H9 (cell line): ENCODE results near the gene KIF4A. TPM values are rescaled to one million over a fixed set of nuclear protein-coding genes. Genes with fewer than 3 reads are reported as not detected.

ENCODE experiments used
- DNase-seq: peaks from one replicate; pipeline ENCODE4 v3.0.0-alpha.2; 2017
- H2AFZ ChIP-seq: one replicate; pipeline ENCODE4 v1.6.1; 2013; ENCODE audit warnings: mild to moderate bottlenecking, low read length, control low read depth, moderate library complexity
- H2AK5ac ChIP-seq: 2 replicates; pipeline ENCODE4 v1.6.1; 2013; ENCODE audit warnings: low read length, control low read depth, mixed read lengths; ENCODE audit not compliant: insufficient read length
- H2BK120ac ChIP-seq: one replicate; pipeline ENCODE4 v1.6.1; 2013; ENCODE audit warnings: low read depth, mild to moderate bottlenecking, low read length, control low read depth, inconsistent platforms; ENCODE audit not compliant: poor library complexity, severe bottlenecking
- H2BK12ac ChIP-seq: 2 replicates; pipeline ENCODE4 v1.6.1; 2013; ENCODE audit warnings: low read length, control low read depth, mixed read lengths, low read depth; ENCODE audit not compliant: insufficient read length
- H2BK15ac ChIP-seq: 2 replicates; pipeline ENCODE4 v1.6.1; 2013; ENCODE audit warnings: low read depth, low read length, control low read depth
- H2BK20ac ChIP-seq: one replicate; pipeline ENCODE4 v1.6.1; 2013; ENCODE audit warnings: low read depth, mild to moderate bottlenecking, low read length, control low read depth, inconsistent platforms; ENCODE audit not compliant: poor library complexity, severe bottlenecking
- H2BK5ac ChIP-seq: 2 replicates; pipeline ENCODE4 v1.6.1; 2013; ENCODE audit warnings: low read length, control low read depth, mixed read lengths; ENCODE audit not compliant: insufficient read length
- H3K14ac ChIP-seq: 2 replicates; pipeline ENCODE4 v1.6.1; 2013; ENCODE audit warnings: low read length, control low read depth; ENCODE audit not compliant: insufficient read depth
- H3K18ac ChIP-seq: 2 replicates; pipeline ENCODE4 v1.6.1; 2013; ENCODE audit warnings: low read depth, mild to moderate bottlenecking, mixed read lengths, low read length, control low read depth; ENCODE audit not compliant: insufficient read length
- H3K23ac ChIP-seq: 2 replicates; pipeline ENCODE4 v1.6.1; 2013; ENCODE audit warnings: low read length, control low read depth, mixed read lengths, low read depth; ENCODE audit not compliant: insufficient read length
- H3K23me2 ChIP-seq: 2 replicates; pipeline ENCODE4 v1.6.1; 2013; ENCODE audit warnings: low read depth, mild to moderate bottlenecking, mixed read lengths, low read length, control low read depth; ENCODE audit not compliant: insufficient read length, poor library complexity, severe bottlenecking
- H3K27ac ChIP-seq: 2 replicates; pipeline ENCODE4 v1.5.1; 2013; ENCODE audit warnings: low read length, control low read depth, mixed read lengths, low read depth; ENCODE audit not compliant: insufficient read length
- H3K27me3 ChIP-seq: 2 replicates; pipeline ENCODE4 v1.6.1; 2013; ENCODE audit warnings: low read length, control low read depth, inconsistent platforms; ENCODE audit not compliant: insufficient read depth
- H3K4ac ChIP-seq: 2 replicates; pipeline ENCODE4 v1.6.1; 2013; ENCODE audit warnings: low read depth, mild to moderate bottlenecking, control low read depth, inconsistent platforms, low read length, moderate library complexity
- H3K4me1 ChIP-seq: 2 replicates; pipeline ENCODE4 v1.6.1; 2013; ENCODE audit warnings: low read length, control low read depth, inconsistent platforms; ENCODE audit not compliant: insufficient read depth
- H3K4me2 ChIP-seq: 2 replicates; pipeline ENCODE4 v1.6.1; 2013; ENCODE audit warnings: low read length, control low read depth, mixed read lengths; ENCODE audit not compliant: insufficient read length, insufficient read depth
- H3K56ac ChIP-seq: 2 replicates; pipeline ENCODE4 v1.6.1; 2013; ENCODE audit warnings: low read depth, mild to moderate bottlenecking, mixed read lengths, low read length, control low read depth; ENCODE audit not compliant: insufficient read length
- H3K79me1 ChIP-seq: 2 replicates; pipeline ENCODE4 v1.6.1; 2013; ENCODE audit warnings: low read depth, mild to moderate bottlenecking, moderate library complexity, low read length, control low read depth, inconsistent platforms; ENCODE audit not compliant: insufficient read depth, poor library complexity, severe bottlenecking
- H3K79me2 ChIP-seq: 2 replicates; pipeline ENCODE4 v1.6.1; 2013; ENCODE audit warnings: low read length, control low read depth, inconsistent platforms; ENCODE audit not compliant: insufficient read depth
- H3K9ac ChIP-seq: 2 replicates; pipeline ENCODE4 v1.6.1; 2013; ENCODE audit warnings: low read length, control low read depth, mixed read lengths; ENCODE audit not compliant: insufficient read length; ENCODE audit errors: extremely low read depth
- H3K9me3 ChIP-seq: one replicate; pipeline ENCODE4 v1.6.1; 2013; ENCODE audit warnings: low read depth, low read length, inconsistent platforms; ENCODE audit not compliant: control insufficient read depth
- H3T11ph ChIP-seq: one replicate; pipeline ENCODE4 v1.6.1; 2013; ENCODE audit warnings: mild to moderate bottlenecking, low read length, control low read depth, inconsistent platforms
- H4K20me1 ChIP-seq: one replicate; pipeline ENCODE4 v1.6.1; 2013; ENCODE audit not compliant: control insufficient read depth, insufficient read length, insufficient read depth
- H4K5ac ChIP-seq: 2 replicates; pipeline ENCODE4 v1.6.1; 2013; ENCODE audit warnings: low read depth, mild to moderate bottlenecking, mixed read lengths, low read length, control low read depth; ENCODE audit not compliant: insufficient read length
- H4K8ac ChIP-seq: replicated peaks from 2 replicates; pipeline ENCODE4 v1.6.1; 2013; ENCODE audit warnings: low read length, control low read depth, mixed read lengths, low read depth; ENCODE audit not compliant: insufficient read length
- H4K91ac ChIP-seq: 2 replicates; pipeline ENCODE4 v1.6.1; 2013; ENCODE audit warnings: low read depth, mild to moderate bottlenecking, moderate library complexity, mixed read lengths, low read length, control low read depth; ENCODE audit not compliant: insufficient read length
- H3K27ac Mint-ChIP-seq, 3 experiments: 2 replicates in 2 of 3; 3 replicates in 1 of 3; pipeline ENCODE4 v1.8.0; 2020 to 2021; ENCODE audit warnings: mixed read lengths in 3 of 3, mild to moderate bottlenecking in 1 of 3, moderate library complexity in 1 of 3
- H3K27me3 Mint-ChIP-seq: 2 replicates; pipeline ENCODE4 v1.8.0; 2021; ENCODE audit warnings: low read depth, mild to moderate bottlenecking, moderate library complexity, mixed read lengths
- H3K36me3 Mint-ChIP-seq, 3 experiments: 2 replicates in 2 of 3; 3 replicates in 1 of 3; pipeline ENCODE4 v1.8.0; 2020 to 2021; ENCODE audit warnings: low read depth in 3 of 3, mixed read lengths in 3 of 3; ENCODE audit not compliant: insufficient read depth in 1 of 3
- H3K4me1 Mint-ChIP-seq, 2 experiments: 2 replicates each; pipeline ENCODE4 v1.8.0; 2020; ENCODE audit warnings: mixed read lengths in 2 of 2
- H3K4me3 Mint-ChIP-seq, 2 experiments: 2 replicates in 1 of 2; 3 replicates in 1 of 2; pipeline ENCODE4 v1.8.0; 2020 to 2021; ENCODE audit warnings: mild to moderate bottlenecking in 2 of 2, mixed read lengths in 2 of 2, moderate library complexity in 1 of 2
- H3K9me3 Mint-ChIP-seq, 2 experiments: 2 replicates in 1 of 2; 3 replicates in 1 of 2; pipeline ENCODE4 v1.8.0; 2020; ENCODE audit warnings: mild to moderate bottlenecking in 2 of 2, mixed read lengths in 2 of 2, moderate library complexity in 1 of 2
- CTCF ChIP-seq: fragments of 200-600 bp; sonication (generic); conservative IDR thresholded peaks from 3 replicates; pipeline ENCODE4 v1.8.0; 2021; ENCODE audit warnings: antibody characterized with exemption, mild to moderate bottlenecking
- WGBS: extraction: QIAGEN DNeasy Blood & Tissue Kit; methylation state at CpG from one replicate; pipeline ENCODE4 v1.1.7; 2013; ENCODE audit warnings: missing lambda C conversion rate, low lambda C conversion rate, mixed read lengths; ENCODE audit not compliant: insufficient read length; ENCODE audit errors: extremely low coverage; 5-methylcytosine and 5-hydroxymethylcytosine counted together
- total RNA-seq: library from RNA; stranded (reverse); gene quantifications from 2 replicates; pipeline ENCODE4 v1.2.1, GENCODE V29; 2021

KIF4A gene
- total RNA-seq, 1 experiment from 2014 or later = 41.8 TPM

GRCh38 chrX:70247252-70247651 is 42.7 kb upstream of the KIF4A start:
- no peak for TF ChIP-seq CTCF
- H3K56ac ChIP-seq = no peak overlapping the region
- H4K91ac ChIP-seq = no peak overlapping the region
- no peak overlapping the region for H2BK120ac ChIP-seq
- H2AFZ ChIP-seq = no peak overlapping the region
- Mint-ChIP-seq H3K4me3 (no peak overlapping the region), H3K36me3 (peaks cover 0 to 2% (median 0%) of the 10 kb centered on the region in 3 experiments; a peak in 1 of 7 replicates), H3K4me1 (peaks cover 17% of the 10 kb centered on the region in 2 experiments), H3K27me3 (no peaks in the 10 kb centered on the region), H3K27ac (no peak overlapping the region), H3K9me3 (peaks cover 58 to 63% of the 10 kb centered on the region in 2 experiments)
- no peak overlapping the region for H3K4me2 ChIP-seq
- DNase-seq = no peak
- no peak overlapping the region for H3K9ac ChIP-seq
- H3K18ac ChIP-seq = no peak overlapping the region
- H3K14ac ChIP-seq = no peak overlapping the region
- H2BK15ac ChIP-seq = no peak overlapping the region
- H2BK20ac ChIP-seq = no peak overlapping the region
- no peak overlapping the region for H2BK5ac ChIP-seq
- no peak overlapping the region for H3T11ph ChIP-seq
- no CpG with 5 or more reads among the region's 2 CpGs for WGBS
- no peak overlapping the region for H3K27ac ChIP-seq
- no peak overlapping the region for H2BK12ac ChIP-seq
- H3K4ac ChIP-seq = no peak overlapping the region
- no peak overlapping the region for H3K23ac ChIP-seq
- no peak overlapping the region for H2AK5ac ChIP-seq
- H4K8ac ChIP-seq = no peak overlapping the region
- H3K79me1 ChIP-seq = no peaks in the 10 kb centered on the region
- no peaks in the 10 kb centered on the region for H4K20me1 ChIP-seq
- no peaks in the 10 kb centered on the region for H3K27me3 ChIP-seq
- H3K79me2 ChIP-seq = no peaks in the 10 kb centered on the region
- H3K23me2 ChIP-seq = no peaks in the 10 kb centered on the region
- no peak overlapping the region for H4K5ac ChIP-seq
- H3K9me3 ChIP-seq = peaks cover 5% of the 10 kb centered on the region
- H3K4me1 ChIP-seq = no peaks in the 10 kb centered on the region
